IPS-NIHi7 (cell line): ENCODE measurements around the gene SYTL3.
"Not testable (repeated sequence)": the region's sequence is repeated elsewhere in the genome, so short reads cannot be mapped to it uniquely, and the experiment has no call there.

Experiments
- DNase-seq: peaks from one replicate; pipeline ENCODE4 v3.0.0; 2012; ENCODE audit warnings: mixed read lengths; ENCODE audit errors: extremely low spot score

Gene SYTL3

GRCh38 chr6:158662607-158662953 is 12.7 kb downstream of the SYTL3 start:
- no peak for DNase-seq

DNA sequence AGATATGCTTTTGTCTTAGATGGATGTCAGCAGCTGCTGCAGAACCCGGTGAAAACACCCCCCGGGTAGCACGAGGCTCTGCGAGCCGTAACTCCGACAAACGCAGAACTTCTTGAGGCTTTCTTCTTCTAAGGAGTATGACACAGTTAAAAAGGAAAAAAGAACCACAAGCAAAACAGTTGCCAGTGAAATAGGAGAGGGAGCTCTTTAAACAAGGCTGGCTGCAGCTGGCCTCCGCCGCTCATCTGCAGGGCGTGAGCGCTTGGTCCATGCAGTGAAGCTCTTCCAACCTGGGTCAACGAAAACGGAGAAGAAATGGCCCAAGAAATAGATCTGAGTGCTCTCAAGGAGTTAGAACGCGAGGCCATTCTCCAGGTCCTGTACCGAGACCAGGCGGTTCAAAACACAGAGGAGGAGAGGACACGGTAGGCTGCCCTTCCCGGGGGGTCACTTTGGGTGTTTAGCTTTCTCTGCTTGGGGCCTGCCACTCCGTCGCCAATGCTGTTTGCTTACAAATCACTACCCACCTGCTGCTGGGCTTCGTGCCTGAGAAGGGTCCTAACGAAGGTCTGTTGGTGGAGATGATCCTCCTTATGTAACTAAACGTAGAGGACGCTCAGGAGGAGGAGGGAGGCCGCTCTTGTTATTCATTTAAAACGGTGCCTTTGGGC is 13.2 kb downstream of the SYTL3 start:
- no peak for DNase-seq

GRCh38 chr6:158663625-158664165 is 13.8 kb downstream of the SYTL3 start:
- no peak for DNase-seq

- DNase-seq, result no peak
These were observed 15.5 kb downstream of the SYTL3 start for GRCh38 chr6:158665332-158665731.

DNA sequence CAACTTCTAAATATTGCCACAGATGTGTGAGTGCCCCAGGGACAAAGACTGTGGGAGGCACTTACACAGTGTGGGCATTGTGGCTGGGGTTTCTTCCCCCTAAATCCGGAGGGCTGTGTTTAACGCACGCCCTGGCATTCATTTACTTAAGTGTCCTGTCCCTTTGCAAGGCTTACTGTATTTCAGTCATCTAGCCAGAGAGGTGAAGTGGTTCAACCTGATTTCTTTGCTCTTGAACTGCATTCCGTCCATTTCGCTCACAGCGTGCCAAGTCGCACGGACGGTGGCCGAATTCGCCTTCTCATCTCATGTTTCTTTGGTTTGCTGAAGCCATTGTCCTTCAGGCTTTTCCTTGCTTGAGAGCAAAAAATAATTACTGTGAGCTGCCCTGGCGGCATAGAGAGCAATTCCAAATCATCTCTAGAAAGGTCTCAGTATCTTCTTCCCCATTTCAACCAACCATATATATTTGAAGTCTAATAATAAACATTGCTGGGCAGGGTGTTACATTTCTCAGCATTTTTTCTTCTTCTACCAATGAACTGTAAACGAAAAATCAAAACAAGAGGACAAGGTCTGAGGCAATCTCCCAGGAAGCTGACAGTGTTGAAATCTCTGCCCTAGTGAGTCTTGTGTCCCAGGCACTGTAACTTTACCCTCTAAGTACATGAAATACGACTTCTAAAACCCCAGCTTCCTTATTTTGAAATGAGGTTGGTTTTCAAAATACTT is 16.9 kb downstream of the SYTL3 start:
- no peak for DNase-seq

DNA sequence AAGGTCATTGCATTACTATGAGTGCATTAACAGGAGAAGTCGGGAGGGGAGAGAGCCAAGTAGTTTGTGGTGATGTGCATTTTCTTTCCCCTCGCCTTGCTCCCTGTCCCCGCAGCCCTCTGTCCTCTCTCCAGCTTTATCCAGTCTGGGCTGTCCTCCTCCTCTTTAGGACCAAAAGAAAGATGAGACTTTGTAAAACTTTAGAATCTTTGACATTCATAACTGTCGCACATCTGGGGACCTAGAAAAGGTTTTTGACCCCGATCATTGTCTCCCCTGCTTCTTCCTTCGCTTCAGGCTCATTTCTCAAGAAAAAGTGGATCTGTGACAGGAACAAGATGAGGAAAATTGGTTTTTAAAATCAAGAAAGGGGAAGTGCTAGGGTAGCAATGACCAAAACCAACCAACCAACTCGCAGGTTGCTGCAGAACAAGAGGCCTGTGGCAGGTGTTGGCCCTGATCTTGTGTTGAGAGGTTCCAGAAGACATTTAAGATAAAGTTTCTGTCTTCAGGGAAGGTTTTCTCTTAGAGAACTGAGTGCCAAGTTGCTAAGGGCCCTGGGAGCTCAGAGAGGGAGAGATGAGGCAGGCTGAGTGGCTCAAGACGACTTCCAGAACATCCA is 17.6 kb downstream of the SYTL3 start:
- DNase-seq, result no peak

GRCh38 chr6:158668707-158669103 is 18.9 kb downstream of the SYTL3 start:
- DNase-seq, result no peak

DNA sequence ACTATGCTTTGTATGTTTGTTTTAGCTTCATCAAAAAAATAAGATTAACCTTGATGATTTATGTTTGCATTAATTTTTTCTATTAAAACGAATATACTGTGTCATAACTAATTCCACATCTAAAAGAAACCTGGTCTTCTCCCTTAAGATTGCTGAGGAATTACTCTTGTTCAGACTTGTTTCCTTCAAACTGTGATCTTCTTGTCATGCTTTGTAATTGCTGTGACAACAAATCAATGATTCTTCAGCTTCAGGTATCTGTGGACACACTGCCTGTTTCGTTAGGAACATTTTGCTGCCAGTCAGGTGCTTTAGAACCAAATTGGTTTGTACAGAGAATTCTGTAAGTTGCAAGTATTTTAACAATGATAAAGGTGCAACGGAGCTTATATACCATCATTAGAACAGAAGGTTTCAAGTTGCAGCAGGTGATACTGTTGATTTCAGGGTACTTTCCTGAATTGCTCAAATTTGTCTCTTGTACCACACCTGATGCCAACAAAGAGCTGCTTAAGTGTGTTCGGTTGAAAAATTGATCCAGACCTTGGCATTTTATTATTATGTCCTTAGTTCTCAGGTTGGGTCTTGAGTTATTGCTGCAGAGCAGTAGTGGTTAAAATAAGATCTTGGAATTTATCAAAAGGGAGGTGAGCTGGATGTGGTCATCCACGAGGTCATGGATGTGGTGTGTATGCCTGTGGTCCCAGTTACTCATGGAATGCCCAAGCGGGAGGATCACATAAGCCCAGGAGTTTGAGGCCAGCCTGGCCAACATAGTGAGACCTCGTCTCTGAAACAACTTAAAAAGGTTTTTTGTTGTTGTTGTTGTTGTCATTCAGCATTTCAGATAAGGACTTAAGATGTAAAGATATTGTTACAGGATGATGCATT is 19.5 kb downstream of the SYTL3 start:
- DNase-seq, result no peak

DNA sequence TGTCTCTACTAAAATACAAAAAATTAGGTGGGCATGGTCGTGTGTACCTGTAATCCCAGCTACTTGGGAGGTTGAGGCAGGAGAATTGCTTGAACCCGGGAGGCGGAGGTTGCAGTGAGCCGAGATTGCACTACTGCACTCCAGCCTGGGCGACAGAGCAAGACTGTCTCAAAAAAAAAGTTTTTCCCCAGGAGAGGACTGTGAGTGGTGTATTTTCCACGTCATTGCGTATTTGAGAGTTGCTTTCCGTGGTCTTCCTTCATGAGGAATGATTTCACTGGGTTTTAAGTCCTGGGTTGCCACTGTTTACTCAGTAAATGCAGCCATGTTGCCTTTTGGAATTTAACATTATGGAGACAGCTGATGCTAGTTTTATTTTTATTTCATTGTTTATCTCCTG is 22.3 kb downstream of the SYTL3 start:
- not testable (repeated sequence) for DNase-seq

GRCh38 chr6:158672726-158673125 is 22.9 kb downstream of the SYTL3 start:
- no peak for DNase-seq

GRCh38 chr6:158674342-158675131 is 24.7 kb downstream of the SYTL3 start:
- DNase-seq, result no peak

- not testable (repeated sequence) for DNase-seq
These were observed 27.2 kb downstream of the SYTL3 start for GRCh38 chr6:158677094-158677493.

DNA sequence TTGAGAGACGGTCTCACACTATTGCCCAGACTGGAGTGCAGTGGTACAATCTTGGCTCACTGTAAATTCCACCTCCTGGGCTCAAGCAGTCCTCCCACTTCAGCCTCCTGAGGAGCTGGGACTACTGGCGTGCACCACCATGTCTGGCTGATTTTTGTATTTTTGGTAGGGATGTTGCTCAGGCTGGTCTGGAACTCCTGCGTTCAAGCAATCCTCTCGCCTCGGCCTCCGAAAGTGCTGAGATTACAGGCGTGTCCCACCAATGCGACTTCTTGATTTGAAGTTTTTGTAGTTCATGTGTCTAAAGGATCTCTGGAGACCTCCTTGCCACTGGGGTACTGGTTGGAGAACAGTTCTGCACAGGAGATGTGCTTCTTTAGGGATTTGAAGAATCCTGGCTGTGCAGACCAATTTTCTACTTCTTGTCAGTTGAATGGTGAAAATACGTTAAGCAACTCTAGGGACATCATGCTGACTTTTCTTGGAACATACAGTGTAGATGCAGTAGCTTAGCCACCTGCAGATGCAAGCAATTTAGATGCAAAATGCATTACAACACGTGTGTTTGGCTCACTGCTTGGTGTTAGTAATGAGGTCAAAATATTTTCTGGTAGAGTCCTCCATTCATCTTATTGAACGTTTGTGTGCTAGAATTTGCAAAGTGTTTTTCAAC is 28.2 kb downstream of the SYTL3 start:
- no peak for DNase-seq

- DNase-seq, result no peak
These were observed 30.2 kb downstream of the SYTL3 start for GRCh38 chr6:158680015-158680414.

DNA sequence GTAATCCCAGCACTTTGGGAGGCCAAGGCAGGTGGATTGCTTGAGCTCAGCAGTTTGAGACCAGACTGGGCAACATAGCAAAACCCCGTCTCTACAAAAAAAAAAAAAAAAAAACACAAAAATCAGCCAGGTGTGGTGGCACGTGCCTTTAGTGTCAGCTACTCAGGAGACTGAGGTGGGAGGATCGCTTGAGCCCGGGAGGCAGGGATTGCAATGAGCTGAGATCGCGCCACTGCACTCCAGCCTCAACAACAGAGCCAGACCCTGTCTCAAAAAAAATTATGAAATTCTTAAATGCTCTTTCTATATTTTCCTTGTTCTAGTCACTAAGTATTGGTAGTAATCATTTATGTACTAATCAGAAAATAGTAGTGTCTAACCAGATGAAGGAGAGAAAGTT is 30.6 kb downstream of the SYTL3 start:
- DNase-seq, result no peak

DNA sequence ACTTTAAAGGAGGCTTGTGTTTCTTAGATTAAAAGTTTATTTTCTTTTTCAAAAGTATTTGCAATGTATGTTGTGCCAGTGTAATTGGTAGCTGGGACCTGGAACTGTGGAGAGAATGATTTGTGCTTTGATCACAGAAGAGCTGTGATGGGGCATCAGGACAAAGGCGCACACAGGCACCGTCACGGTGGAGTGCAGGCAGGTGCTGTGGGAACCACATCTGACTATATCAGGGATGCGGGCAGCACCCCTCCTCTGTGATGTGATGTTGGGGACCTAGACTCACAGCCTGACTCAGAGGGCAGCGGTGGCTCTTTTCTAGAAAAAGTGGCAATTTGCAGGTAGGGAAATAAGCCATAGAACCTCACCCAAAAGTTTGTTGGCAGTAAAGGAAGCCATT is 34.5 kb downstream of the SYTL3 start:
- DNase-seq, result no peak

DNA sequence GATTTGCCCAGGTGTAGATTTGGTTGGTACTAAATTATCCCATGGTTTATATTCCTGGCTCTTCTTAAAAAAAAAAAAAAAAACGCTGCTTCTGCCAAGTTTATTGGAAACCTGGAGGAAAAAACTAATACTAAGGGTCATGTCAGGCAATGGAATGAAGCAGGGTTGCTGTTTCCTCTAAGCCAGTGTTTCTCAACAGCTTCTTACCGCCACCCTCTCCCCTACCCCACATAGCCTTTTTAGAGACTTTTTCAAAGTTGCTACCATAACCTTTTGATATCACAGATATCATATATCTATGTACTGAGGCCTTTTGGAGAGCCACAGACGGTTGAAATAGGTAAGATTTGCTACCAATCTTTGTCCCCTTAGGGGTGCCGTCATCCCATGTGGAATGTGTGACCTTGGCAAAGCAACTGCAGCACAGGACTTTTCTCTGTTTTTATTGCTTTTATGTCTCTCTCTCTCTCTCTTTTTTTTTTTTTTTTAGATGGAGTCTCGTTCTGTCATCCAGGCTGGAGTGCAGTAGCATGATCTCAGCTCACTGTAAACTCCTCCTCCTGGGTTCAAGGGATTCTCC is 35.0 kb downstream of the SYTL3 start:
- no peak for DNase-seq

GRCh38 chr6:158686311-158686710 is 36.5 kb downstream of the SYTL3 start:
- no peak for DNase-seq

DNA sequence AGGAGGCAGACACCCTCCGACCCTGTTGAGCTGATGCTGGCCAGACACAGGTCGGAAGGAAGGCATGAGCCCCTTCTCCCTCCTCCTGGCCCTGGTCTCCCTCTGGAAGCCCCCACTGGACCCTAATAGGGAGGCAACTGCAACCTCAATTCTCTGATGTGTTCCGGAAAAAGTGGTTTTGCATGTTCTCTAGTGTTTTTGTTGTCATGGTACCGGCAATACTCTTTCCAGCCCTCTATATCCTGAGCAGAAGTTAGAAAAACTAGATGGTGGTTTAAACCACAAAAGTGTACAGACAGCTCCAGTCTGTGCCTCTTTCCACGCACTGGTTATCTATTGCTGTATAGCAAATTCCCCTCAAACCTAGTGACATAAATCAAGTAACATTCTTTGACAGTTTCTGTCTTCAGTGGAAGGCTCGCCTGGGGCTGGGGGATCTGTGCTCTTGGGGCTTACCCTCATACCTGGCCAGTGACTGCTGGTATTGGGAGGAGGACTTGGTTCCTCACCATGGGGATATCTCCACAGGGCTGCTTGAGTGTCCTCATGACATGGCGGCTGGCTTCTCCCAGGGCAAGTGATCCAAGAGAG is 37.0 kb downstream of the SYTL3 start:
- DNase-seq, result no peak

- no peak for DNase-seq
These were observed 37.7 kb downstream of the SYTL3 start for GRCh38 chr6:158687506-158687905.
